Jurkat, Clone E6-1 (cell line): ENCODE data around the gene GADD45GIP1.

ENCODE experiments used
- DNase-seq: peaks from one replicate; pipeline ENCODE4 v3.0.0-alpha.2; 2011; ENCODE audit warnings: low read depth, low spot score
- H3K4me3 ChIP-seq: 2 replicates; pipeline ENCODE4 v1.5.1; 2011; ENCODE audit warnings: mild to moderate bottlenecking, low read length, control low read depth, moderate library complexity

Gene GADD45GIP1

DNA sequence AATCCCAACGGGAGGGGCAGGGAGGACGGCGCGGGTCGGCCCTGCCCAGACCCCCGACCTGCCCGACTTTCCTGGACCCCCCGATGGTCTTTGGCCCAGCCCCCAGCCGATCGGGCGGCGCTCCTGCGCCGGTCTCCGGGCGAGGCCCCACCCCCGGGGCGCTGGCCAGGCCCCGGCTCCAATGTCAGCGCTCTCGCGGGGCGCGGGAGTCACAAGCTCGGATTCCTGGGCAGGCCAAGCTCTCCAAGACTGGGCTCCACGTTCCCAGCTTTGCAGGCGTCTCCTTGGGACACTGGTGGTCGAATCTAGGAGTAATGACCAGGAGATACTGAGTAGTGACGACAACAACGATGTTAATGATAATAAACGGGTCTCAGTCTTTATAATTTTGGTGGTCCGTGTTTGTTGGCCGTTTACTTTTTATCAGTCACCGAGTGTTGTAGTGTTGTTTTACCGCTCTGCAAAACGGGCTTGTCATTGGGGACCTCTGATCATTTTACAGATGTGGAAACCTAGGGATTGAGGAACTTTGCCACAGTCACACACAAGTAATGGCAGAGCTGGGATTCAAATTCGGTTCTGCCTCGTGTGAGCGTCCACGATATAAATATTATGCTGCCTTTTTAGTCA, 10.8 kb downstream of the GADD45GIP1 start:
- peak overlapping the region; percentile 78 for H3K4me3 ChIP-seq
- DNase-seq = no peak

DNA sequence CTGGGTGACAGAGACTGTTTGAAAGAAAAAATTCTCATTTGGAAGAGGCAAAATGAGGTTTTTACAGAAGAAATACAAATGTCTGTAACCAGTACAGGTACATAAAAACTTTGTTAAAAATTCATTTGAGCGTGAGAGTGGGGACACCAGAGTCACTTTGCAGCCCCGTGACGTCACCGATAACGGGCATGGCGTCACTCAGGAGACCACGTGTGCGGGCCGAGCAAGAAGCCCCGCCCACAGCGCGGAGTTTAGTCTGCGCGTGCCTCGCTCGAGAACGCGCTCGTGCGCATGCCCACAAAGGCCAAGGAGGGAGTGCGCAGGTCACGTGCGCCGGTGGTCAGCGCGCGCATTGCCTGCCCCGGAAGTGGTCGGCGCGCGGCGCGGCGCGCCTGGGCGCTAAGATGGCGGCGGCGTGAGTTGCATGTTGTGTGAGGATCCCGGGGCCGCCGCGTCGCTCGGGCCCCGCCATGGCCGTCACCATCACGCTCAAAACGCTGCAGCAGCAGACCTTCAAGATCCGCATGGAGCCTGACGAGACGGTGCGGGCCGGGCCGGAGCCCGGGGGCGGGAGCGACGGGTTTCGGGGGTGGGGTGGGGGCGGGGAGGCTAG, 11.4 kb downstream of the GADD45GIP1 start, which contains the start of gene RAD23A:
RAD23A (plus strand) TSS at position 384 of the 613 bp plus-strand sequence; CDS start at position 471, 87 bp downstream.
- peak within 1 kb of the TSS; percentile 78 for H3K4me3 ChIP-seq
- DNase-seq = peak; percentile 97

DNA sequence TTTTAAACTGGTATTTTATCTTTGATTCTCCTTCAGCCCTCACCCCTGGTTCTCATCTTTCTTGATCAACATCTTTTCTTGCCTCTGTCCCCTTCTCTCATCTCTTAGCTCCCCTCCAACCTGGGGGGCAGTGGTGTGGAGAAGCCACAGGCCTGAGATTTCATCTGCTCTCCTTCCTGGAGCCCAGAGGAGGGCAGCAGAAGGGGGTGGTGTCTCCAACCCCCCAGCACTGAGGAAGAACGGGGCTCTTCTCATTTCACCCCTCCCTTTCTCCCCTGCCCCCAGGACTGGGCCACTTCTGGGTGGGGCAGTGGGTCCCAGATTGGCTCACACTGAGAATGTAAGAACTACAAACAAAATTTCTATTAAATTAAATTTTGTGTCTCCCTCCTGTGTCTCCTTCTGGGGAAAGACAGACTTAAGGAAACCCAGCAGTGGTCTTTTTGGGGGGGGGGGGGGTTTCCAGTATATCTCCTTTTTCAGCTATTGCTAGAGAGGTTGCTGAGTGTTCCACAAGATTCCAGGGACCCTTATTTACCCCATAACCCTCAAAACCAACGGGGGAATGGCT, 12.8 kb downstream of the GADD45GIP1 start:
- no peak overlapping the region for H3K4me3 ChIP-seq

DNA sequence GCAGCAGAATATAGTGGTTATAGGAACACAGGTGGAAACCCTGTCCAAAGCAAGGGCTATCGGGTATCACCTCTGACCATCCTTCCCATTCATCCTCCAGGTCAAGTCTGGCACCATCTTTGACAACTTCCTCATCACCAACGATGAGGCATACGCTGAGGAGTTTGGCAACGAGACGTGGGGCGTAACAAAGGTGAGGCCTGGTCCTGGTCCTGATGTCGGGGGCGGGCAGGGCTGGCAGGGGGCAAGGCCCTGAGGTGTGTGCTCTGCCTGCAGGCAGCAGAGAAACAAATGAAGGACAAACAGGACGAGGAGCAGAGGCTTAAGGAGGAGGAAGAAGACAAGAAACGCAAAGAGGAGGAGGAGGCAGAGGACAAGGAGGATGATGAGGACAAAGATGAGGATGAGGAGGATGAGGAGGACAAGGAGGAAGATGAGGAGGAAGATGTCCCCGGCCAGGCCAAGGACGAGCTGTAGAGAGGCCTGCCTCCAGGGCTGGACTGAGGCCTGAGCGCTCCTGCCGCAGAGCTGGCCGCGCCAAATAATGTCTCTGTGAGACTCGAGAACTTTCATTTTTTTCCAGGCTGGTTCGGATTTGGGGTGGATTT, 13.5 kb downstream of the GADD45GIP1 start:
- no peak for DNase-seq
- no peak overlapping the region for H3K4me3 ChIP-seq

More for the DNA sequence above, 12.8 kb downstream of the GADD45GIP1 start:
- no peak for DNase-seq

DNA sequence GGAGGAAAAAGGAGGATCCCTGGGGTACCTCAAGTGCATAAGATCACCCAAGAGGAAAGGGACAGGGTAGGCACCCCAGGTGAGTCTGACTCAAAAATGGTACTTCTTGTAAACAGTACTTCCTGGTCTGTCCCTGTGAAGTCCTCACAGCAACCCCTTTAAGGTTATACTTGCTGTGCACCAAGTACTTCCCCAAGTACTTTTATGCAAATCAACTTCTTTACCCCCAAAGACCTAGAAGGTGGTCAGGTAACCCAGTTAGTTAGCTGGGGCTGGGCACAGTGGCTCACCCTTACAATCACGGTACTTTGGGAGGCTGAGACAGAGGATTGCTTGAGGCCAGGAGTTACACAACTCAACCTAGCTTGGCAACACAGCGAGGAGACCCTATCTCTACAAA, 16.1 kb downstream of the GADD45GIP1 start:
- no peak for DNase-seq
- peak overlapping the region; percentile 81 for H3K4me3 ChIP-seq

DNA sequence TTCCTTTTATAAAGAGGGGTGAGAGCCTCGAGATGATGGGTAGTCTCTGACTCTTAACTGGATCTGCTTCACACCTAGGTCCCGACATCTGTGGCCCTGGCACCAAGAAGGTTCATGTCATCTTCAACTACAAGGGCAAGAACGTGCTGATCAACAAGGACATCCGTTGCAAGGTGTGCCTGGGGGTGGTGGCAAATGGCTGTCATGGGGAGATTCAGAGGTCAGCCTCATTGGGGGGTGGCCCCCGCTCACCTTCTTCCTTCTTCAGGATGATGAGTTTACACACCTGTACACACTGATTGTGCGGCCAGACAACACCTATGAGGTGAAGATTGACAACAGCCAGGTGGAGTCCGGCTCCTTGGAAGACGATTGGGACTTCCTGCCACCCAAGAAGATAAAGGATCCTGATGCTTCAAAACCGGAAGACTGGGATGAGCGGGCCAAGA, 17.0 kb downstream of the GADD45GIP1 start:
- H3K4me3 ChIP-seq = peak overlapping the region; percentile 81
- no peak for DNase-seq

DNA sequence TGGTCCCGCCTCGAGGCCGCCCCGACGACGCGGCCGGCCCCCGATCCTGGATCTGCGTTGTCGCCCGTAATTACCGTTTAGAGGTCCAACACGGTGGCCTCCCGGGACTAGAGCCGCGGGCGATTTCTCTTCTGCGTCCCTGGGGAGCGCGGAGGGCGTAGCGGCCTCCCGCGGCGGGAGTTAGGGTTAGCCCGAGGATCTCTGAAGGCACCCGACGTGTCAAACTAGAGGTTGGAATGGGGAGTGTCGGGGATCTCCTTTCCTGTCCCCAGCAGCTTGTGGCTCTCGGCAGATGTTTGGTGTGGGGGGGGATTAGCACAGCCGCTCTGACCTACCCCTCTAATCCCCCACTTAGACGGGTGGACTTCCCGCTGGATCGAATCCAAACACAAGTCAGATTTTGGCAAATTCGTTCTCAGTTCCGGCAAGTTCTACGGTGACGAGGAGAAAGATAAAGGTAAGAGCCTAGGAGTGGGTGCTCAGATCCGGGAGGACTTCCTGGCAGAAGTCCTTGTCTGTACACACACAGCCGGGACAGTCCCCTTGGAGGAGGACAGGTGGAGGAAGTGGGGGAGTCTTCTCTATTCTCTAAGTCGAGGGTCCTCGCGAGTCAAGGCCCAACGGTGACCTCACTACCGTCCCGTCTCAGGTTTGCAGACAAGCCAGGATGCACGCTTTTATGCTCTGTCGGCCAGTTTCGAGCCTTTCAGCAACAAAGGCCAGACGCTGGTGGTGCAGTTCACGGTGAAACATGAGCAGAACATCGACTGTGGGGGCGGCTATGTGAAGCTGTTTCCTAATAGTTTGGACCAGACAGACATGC, 18.0 kb downstream of the GADD45GIP1 start:
- DNase-seq = no peak
- peak overlapping the region; percentile 81 for H3K4me3 ChIP-seq

DNA sequence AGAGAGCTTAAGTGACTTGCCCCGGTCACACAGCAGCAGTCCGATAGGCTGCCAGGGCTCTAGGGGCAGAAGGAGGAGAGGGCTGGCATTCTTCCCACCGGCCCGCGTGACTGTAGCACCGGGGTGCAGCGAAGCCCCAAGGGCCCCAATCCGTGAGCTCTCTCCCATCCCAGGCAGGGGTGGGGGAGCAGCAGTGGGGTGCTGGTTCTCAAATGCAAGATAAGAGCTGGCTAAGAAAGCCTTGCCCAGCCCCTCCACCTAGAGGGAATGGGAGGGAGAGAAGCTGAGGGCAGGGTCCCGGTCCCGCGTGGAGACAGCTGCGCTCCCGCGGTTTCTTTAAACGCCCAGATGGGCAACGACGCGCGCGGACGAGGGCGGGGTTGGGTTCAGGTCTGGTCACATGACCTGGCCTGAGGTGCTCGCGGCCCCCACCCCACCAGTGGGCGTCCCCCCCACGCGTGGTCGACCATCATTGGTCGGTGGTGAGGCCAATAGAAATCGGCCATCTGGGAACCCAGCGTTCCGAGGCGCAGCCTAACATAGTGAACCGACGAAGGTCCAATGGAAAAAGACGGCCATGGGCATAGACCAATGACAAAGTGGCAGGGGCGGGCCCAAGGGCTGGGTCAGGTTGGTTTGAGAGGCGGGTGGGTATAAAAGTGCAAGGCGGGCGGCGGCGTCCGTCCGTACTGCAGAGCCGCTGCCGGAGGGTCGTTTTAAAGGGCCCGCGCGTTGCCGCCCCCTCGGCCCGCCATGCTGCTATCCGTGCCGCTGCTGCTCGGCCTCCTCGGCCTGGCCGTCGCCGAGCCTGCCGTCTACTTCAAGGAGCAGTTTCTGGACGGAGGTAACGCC, 18.9 kb downstream of the GADD45GIP1 start, which contains the start of gene CALR:
CALR (plus strand) TSS at position 683 of the 852 bp plus-strand sequence; CDS start at position 754, 71 bp downstream.
- DNase-seq = peak; percentile 99
- H3K4me3 ChIP-seq = peak within 1 kb of the TSS; percentile 81

DNA sequence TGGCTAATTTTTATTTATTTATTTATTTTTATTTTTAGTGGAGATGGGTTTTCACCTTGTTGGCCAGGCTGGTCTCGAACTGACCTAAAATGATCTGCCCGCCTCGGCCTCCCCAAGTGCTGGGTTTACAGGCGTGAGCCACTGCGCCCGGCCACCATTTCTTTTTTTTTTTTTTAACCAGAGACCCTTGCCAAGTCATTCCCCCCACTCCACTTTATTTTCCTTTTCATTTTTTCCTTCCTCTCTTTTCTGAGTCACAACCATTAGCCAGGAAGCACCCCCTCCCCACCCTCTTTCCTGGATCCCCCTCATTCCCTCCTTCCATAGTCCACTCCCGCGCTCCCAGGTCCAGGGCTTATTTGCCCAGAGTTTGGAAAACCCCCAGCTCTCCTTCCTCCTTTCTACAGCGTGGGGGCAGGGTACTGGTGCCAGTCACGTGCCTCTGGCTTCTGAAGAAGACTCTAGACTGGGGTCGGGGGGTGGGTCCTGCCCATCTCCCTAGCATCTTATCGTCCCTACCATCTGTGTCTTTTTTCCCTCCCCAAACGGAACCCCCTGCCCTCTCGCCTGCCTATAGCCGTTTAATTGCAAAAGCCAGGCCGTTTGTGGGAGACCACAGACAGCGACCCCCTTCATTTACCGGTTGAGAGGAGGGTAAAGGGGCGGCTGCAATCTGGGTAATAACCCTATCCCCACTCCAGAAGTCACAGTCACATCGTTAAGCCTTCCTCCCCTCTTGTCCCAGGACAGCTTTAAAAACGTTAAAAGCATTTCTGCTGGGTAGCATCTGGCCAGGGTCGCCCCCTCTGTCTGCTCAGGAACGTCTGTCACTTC, 19.7 kb downstream of the GADD45GIP1 start:
- peak overlapping the region; percentile 81 for H3K4me3 ChIP-seq
- peak; percentile 97 for DNase-seq

DNA sequence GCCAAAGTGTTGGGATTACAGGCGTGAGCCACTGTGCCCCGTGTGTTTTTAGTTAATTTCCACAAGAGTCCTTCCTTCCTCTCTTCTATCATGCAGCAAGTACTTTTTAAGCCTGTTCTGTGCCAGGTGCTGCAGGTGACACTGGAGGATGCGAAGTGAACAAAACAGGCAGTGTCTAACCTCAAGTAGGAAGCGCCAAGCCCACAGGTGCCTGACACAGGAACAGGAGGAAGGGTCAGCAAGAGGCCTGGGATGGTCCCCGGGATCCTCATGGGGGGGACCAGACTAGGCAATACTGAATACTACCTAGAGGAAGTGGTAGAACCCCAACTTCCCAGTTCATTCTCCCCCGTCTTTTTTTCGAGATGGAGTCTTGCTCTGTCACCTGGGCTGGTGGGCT, 20.4 kb downstream of the GADD45GIP1 start:
- peak; percentile 68 for DNase-seq
- peak overlapping the region; percentile 81 for H3K4me3 ChIP-seq

DNA sequence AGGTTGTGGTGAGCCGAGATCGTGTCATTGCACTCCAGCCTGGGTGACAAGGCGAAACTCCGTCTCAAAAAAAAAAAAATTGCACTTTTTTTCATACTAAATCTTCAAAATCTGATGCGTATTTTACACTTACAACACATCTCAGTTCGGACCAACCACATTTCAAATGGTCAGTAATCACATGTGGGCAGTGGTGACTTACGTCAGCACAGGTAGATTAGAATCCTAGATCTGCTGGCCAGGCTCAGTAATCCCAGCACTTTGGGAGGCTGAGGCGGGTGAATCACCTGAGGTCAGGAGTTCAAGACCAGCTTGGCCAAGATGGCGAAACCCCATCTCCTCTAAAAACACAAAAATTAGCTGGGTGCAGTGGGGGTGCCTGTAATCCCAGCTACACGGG, 22.0 kb downstream of the GADD45GIP1 start:
- H3K4me3 ChIP-seq = no peak overlapping the region
- DNase-seq = no peak

DNA sequence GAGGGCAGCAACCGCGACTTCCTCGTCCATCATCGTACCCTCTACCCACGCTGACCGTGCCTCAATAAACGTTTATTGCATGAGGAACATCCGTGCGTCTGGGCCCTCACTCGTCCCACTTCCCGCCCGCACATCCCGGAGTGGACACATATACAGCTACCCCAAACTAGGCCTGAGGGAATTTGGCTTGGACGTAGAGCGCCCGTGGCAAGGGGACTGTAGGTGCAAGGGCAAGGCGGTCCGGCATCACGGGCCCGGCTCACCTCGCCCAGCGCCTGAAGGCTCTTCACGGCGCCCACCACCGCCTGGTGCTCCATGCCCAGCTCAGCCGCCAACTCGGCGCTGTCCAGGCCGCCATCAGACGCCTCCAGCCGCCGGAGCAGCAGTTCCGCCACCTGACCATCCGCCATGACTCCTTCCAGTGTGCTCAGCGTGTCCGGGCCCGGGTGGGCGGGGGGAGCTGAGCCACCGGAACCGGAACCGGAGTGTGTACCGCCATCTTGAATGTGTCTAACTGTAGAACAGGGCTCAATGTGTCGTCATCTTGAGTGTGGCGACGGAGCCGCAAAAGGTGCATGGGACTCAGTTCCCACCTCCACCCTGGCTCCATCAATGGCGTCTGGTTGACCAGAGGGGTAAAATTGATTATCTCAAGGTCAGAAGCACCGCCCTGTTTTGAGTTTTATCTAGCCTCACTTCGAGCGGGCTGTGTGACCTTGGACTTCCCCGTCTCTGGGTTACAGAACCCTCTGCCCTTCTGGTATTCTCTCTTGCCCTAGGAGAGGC, 23.5 kb downstream of the GADD45GIP1 start, which contains the start of gene FARSA:
FARSA (minus strand) TSS at position 425 of the 786 bp plus-strand sequence; CDS start at position 410, 15 bp downstream.
- peak; percentile 90 for DNase-seq
- peak within 1 kb of the TSS; percentile 99 for H3K4me3 ChIP-seq

DNA sequence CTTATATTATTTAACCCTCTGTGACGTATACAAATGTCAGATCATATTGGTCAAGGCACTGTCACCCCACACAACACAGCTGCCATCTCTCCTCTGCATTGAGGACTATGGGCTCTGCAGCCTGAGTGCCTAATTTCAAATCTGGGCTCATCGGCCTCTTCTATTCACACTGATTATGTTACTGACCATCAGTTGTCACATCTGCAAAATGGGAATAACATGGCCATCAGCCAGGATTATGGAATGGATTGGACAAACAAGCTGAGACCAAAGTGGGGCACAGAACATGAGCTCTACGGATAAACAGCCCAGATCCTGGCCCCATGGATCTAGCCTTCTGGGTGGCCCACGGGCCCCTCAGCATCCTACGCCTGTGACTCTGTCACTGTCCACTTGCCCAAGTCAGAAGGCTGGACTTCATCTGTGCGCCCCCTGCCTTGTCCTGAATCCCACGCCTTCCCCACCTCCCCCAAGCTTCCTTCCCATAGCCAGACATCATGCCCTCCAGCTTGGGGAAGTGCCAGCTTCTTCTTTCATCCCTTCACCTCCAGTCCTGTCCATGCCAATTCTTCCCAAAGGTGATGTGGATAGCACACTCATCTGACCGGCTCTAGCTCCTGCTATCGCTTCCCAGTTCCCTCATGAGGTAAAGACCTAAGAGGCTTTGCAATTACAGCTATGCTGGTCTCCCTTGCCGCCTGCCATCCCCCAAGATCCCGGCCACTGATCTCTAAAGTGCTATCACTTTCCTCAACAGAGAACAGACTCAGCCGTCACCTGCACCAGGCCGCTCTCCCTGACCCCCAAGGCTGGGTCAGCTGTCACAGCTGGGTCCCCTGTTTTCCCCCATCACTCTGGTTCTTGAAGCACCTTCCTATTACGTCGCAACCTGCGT, 24.4 kb downstream of the GADD45GIP1 start:
- peak overlapping the region; percentile 99 for H3K4me3 ChIP-seq
- DNase-seq = no peak

DNA sequence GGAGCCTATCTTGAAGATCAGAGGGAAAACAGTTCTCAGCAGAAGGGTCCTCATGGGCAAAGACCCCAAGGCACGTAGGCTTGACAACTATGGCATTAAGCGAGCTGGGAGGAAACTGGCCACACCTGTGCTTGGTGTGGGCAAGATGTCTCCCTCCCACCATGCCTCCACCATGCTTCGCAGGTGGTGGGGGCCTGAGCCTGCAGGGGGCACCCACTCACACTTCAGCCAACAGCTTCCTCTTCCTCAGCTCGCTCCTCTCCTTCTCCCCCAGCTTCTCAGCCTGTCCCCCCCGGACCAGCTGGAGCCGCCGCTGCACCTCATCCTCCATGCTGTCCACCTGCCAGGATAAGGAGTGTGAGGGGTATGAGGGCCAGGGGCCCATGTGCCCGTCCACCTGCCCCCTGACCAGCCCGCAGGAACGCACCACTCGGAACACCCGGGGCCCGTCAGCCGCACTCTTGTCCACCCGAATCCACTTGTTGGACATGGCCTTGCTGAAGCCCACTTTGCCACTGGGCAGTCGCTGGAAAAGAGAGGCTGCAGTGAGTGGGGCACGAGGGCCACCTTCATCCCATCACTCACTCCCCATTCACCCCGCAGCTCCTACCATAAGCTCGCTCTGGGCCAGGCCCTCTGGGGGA, 26.9 kb downstream of the GADD45GIP1 start:
- H3K4me3 ChIP-seq = no peak overlapping the region
- DNase-seq = no peak
